HuH-7.5 (cell line): Measurements from ENCODE around the gene TAS2R60.
"Not testable (repeated sequence)": the region's sequence is repeated elsewhere in the genome, so short reads cannot be mapped to it uniquely, and the experiment has no call there.

ENCODE experiments used
- DNase-seq: peaks from one replicate; pipeline ENCODE4 v3.0.0; 2011; ENCODE audit warnings: low spot score

TAS2R60 gene

DNA sequence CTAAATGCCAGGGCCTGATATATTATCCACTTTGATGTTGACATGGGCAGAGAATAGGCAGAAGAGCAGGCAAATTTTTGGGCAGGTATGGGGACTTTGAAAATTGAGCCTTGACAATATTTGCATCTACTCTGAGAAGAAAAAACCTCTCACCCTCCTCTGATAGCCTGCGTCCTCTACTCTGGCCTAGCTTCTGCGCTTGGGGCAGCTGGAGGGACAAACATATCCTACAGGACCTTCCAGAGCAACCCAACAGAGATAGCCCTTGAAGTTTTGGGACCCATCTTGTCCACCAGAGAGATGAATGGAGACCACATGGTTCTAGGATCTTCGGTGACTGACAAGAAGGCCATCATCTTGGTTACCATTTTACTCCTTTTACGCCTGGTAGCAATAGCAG lies at the start of gene TAS2R60:
TAS2R60 (plus strand) TSS at position 301 of the 400 bp plus-strand sequence; CDS start at position 301, 0 bp downstream.
- no peak for DNase-seq

DNA sequence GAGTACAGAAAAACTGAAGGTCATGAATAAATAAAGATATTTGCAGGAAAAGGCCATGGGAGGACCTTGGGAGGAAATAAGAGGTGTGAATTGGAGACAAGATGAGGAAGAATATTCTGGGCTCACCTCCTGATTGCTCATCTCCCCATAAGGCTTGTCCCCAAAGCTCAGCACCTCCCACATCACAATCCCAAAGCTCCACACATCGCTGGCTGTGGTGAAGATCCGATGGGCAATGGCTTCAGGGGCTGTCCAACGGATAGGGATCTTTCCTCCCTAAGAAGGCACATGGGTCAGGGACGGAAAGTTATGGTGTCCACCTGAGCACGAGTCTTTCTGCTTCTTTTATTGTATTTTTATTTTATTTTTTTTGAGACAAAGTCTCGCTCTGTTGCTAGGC lies 49.2 kb upstream of the TAS2R60 start:
- no peak for DNase-seq

- no peak for DNase-seq
Observed at GRCh38 chr7:143394777-143395176, 48.5 kb upstream of the TAS2R60 start.

GRCh38 chr7:143395187-143396149 lies 47.8 kb upstream of the TAS2R60 start:
- peak; percentile 85 for DNase-seq

DNA sequence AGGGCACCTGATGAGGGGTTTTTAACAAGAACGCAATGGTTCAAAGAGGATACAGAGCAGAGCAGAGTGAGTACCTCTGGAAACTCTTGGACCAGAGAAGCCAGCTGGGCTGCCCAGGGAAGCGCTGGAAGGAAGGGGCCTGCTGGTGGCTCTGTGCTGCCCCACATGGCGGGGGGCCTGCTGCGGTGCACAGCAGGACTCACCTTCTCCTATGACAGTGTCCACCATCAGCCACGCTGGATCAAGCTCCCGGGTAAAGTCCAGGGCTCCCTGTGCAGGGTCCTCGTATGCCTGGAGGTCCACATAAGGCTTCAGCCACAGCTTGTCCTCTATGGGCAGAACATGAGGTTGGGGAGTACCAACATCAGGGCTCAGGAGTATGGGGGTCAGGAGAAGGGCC lies 47.1 kb upstream of the TAS2R60 start:
- no peak for DNase-seq

GRCh38 chr7:143396625-143397556 lies 46.4 kb upstream of the TAS2R60 start:
- DNase-seq, result no peak

- DNase-seq, result no peak
Observed at GRCh38 chr7:143397710-143398530, 45.3 kb upstream of the TAS2R60 start.

- no peak for DNase-seq
Observed at GRCh38 chr7:143398616-143399015, 44.6 kb upstream of the TAS2R60 start.

- no peak for DNase-seq
Observed at GRCh38 chr7:143399151-143399550, 44.1 kb upstream of the TAS2R60 start.

- no peak for DNase-seq
Observed at GRCh38 chr7:143399642-143400041, 43.6 kb upstream of the TAS2R60 start.

GRCh38 chr7:143401265-143401664 lies 42.0 kb upstream of the TAS2R60 start:
- DNase-seq, result no peak

DNA sequence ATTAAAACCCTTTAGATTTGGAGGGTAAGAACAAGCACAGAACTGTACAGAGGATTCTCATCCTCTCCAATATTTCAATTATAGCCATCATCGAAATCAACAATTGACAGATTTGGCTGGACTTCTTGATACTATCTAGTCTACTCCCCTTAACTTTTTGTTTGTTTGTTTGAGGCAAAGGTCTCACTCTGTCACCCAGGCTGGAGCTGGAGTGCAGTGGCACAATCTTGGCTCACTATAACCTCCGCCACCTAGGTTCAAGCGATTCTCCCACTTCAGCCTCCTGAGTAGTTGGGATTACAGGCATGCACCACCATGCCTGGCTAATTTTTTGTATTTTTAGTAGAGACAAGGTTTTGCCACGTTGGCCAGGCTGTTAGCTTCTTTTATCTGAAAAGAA lies 41.0 kb upstream of the TAS2R60 start:
- DNase-seq, result not testable (repeated sequence)

DNA sequence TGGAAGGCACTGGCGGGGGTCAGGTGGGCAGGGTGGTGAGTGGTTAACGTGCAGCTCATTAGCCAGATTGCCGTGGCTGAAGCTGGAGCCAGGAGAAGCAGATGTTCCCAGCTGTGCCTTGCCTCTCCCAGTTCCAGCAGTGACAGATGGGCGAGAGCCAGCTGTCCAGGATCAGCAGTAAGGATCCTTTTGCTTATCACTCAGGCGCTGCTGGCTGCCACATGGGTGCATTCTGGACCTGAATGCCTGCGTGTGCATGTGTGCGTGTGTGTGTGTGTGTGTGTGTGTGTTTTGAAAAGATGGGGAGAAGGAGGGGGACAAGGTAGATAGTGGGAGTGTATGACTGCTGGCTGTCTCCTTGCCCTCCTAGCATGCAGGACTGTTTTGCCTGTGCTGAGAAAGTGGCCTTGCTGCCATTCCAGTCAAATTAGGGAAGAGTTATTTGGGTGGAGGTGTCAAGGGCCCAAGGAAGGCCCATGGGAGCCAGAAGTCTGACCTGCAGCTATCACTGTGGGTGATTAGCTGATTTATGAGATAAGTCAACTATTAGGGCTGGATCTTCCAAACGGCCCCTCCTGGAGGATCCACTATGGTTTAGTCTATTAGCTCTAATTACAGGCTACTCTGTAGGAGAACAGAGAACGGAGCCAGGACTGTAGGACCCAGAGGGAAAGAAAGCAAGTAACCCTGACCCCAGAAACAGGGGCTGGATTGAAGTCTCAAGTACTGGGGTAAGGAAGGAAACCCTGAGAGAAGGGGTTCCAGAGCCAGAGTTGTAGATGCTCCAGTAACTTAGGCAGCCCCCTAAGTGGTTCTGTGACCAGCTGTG lies 37.9 kb upstream of the TAS2R60 start:
- no peak for DNase-seq

DNA sequence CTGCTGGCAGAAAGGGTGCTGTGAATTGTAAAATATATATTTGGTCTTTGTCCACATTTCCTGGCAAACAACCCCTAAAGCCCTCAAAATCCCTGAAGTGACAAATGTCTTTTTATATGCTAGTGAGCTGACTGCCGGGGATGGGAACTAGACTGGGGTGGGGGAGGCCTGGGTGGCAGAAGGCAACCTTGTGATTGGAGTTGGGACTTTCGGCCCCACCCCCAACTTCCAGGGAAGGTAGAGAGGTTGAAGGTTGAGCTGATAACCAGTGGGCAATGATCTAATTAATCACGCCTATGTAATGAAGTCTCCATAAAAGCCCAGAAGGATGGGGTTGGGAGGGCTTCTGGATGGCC lies 37.3 kb upstream of the TAS2R60 start:
- no peak for DNase-seq

DNA sequence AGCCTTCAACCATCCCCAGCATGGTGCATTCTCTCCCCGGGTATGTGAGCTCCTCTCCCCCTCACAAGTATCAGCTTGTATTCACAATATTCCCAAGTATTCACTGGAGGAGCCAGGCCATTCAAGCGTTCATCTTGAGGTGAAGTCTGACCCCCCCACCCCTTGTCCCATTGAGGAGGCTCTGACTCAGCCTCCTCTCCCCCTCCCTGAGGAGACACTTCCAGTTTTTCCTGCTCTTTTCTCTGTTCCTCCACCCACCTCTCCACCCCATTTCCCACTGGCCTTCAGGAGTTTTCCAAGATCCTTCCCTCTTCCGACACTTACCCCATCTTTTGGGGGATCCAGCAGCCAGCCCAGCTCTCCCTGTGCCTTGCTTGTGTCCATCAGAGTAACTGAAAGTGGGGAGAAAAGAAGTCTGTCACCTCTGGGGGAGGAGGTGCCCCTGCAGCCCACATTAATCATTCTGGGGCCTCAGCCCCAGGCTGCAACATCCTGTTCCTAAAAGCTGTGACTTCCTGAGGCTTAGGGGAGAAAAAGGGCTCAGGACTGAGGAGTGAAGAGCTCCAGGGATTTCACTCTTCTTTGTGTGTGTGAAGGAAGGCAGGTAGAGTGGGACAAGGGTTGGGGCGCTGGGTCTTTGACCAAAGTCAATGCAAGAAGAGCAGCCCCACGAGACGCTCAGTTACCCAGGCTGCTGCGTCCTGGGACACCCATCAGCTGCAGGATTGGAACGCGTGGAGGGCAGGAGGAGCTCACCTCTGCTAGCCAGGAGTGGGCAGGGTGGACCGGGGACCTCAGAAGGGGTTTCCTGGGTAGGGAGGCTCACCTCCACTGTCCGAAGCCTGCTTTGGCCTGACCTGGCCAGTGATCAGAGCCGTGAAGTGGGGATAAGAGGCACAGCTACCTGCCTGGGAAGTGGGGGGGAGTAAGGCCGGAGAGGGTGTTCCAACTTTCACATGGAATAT lies 35.7 kb upstream of the TAS2R60 start:
- DNase-seq, result no peak

GRCh38 chr7:143408252-143408685 lies 35.0 kb upstream of the TAS2R60 start:
- no peak for DNase-seq

DNA sequence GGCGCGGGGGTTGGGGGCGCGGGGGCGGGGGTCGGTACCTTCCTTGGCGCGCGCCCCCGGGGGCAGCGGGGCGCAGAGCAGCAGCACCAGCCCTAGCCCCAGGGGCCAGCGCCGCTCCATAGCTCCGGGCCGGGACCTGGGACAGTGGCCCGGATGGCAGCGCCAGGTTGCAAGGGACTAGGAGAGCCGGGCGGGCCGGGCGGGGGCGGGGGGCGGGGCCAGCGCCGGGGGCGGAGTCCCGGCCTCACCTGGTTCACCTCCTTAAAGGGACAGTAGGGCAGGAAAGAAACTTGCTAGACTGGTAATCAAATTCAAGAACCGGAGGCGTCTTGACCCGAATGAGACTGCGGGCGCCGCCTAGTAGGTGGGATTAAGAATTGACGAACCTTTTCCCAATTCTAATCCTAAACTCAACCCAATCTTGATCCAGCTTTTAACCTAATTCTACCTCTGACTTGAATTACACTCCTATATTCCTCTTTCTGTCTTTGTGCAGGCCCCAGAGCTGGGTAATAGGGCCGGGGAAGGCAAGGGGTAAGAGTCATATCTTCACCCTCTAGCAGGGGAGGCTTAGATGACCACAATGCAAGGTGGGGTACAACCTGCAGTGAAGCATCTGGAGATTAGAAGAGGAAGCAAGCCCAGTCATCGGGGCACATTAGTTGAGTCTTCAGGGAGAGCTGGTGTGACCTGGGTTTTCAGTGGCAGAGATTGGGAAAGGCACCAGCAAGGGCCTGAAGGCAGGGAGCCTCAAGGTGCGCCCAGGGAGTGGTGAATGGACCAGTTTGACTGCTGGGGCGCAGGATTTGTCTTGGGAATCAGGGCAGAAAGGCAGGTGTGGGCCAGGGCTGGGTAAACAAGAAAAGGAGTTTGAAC lies 34.3 kb upstream of the TAS2R60 start, which contains the start of gene EPHA1:
EPHA1 (minus strand) TSS at position 171 of the 876 bp plus-strand sequence; CDS start at position 120, 51 bp downstream.
- DNase-seq, result peak; percentile 62

DNA sequence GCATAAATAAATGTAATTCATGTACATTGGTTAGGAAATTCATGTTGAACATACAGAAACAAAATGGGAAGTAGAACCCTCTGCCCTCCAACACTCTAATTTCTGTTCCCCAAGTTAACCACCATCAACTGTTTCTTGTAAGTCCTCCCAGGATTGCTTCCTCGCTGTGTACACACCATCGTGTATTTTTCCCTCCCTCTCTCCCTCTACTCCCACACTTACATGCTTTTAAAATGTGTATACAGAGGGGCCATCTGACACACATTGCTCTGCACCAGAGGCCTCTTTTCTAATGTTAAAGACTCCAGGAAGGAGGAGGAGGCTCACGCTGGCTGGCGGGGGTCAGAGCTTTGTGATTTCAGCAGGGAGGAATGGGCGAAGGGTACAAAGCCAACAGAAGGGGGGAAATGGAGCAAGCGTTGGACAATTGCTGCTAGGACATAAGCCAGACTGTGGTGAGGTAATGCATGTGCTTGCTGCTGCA lies 32.7 kb upstream of the TAS2R60 start:
- no peak for DNase-seq
